Measurements from ENCODE around the gene SEZ6L. TPM values are rescaled to one million over a fixed set of nuclear protein-coding genes. Genes with fewer than 3 reads are reported as not detected.

SEZ6L gene
- total RNA-seq, 1 experiment from 2014 or later: not detected

- Histone ChIP-seq H3K27me3 (ENCODE audit: insufficient read depth, low read length) (peaks cover 48% of the 10 kb centered on the region), H3K9ac (ENCODE audit: low read length) (no peak overlapping the region), H4K20me1 (ENCODE audit: insufficient read depth) (no peaks in the 10 kb centered on the region), H3K79me2 (ENCODE audit: insufficient read depth, low read length) (no peaks in the 10 kb centered on the region), H3K4me3 (replicated peaks in 1 of 2; ENCODE audit: low read depth in 1 of 2, low read length in 2 of 2) (no peak overlapping the region), H3K4me1 (ENCODE audit: control insufficient read depth in 1 of 2, insufficient read depth in 2 of 2, low read length in 2 of 2) (no peaks in the 10 kb centered on the region), H3K9me3 (ENCODE audit: control insufficient read depth in 1 of 2, insufficient read depth in 1 of 2, low read depth in 1 of 2, low read length in 2 of 2) (no peaks in the 10 kb centered on the region), H3K36me3 (ENCODE audit: control insufficient read depth in 1 of 2, insufficient read depth in 2 of 2, low read length in 2 of 2) (no peaks in the 10 kb centered on the region), H2AFZ (ENCODE audit: low read depth, low read length, poor library complexity, severe bottlenecking) (no peak overlapping the region), H3K4me2 (ENCODE audit: low read length) (no peak overlapping the region), H3K27ac (ENCODE audit: low read depth, low read length) (no peak overlapping the region), H3K9me2 (ENCODE audit: insufficient read depth) (no peaks in the 10 kb centered on the region)
- ChIA-PET POLR2A (no interaction called here), RAD21 (ENCODE audit: low non-redundant PET in 1 of 2, low total read pairs in 2 of 2, uncharacterized antibody in 2 of 2, unreplicated experiment in 2 of 2) (no interaction called here), CTCF (no interaction called here)
- intact Hi-C loops (cut with micrococcal nuclease): no loop called here
- no peak for TF ChIP-seq POLR2AphosphoS5 (IDR thresholded peaks at IDR 0.05; ENCODE audit: low read depth, low read length)
- no peak for TF ChIP-seq EZH2phosphoT487 (IDR thresholded peaks at IDR 0.05; ENCODE audit: borderline replicate concordance)
- no peak for TF ChIP-seq REST (IDR thresholded peaks at IDR 0.05; ENCODE audit: low read depth)
- TF ChIP-seq ZFX (IDR thresholded peaks at IDR 0.05): no peak
- no peak for TF ChIP-seq EGR1 (IDR thresholded peaks at IDR 0.05; ENCODE audit: low read depth)
- no peak for TF ChIP-seq RAD21 (IDR thresholded peaks at IDR 0.05; ENCODE audit: low read depth)
- no peak for TF ChIP-seq CTCF (IDR thresholded peaks at IDR 0.05 in 2 of 3, conservative IDR thresholded peaks at IDR 0.05 in 1 of 3; ENCODE audit: borderline replicate concordance in 1 of 3, insufficient read depth in 1 of 3, low read depth in 2 of 3, low read length in 2 of 3)
- TF ChIP-seq SRF (IDR thresholded peaks at IDR 0.05; ENCODE audit: low read depth): no peak
- TF ChIP-seq SP1 (IDR thresholded peaks at IDR 0.05; ENCODE audit: low read depth): no peak
- no peak for TF ChIP-seq MAX (IDR thresholded peaks at IDR 0.05)
- TF ChIP-seq EZH2 (IDR thresholded peaks at IDR 0.05): no peak
- no peak for TF ChIP-seq CEBPB (IDR thresholded peaks at IDR 0.05; ENCODE audit: low read depth)
- no peak for TF ChIP-seq JUND (IDR thresholded peaks at IDR 0.05)
- TF ChIP-seq POLR2A (IDR thresholded peaks at IDR 0.05; ENCODE audit: borderline replicate concordance, extremely low read depth, insufficient read depth, insufficient read length): no peak
- TF ChIP-seq TCF7L2 (IDR thresholded peaks at IDR 0.05; ENCODE audit: borderline replicate concordance, extremely low read depth, insufficient read depth, insufficient read length): no peak
- no peak for TF ChIP-seq FOSL1 (IDR thresholded peaks at IDR 0.05; ENCODE audit: low read depth)
- TF ChIP-seq YY1 (IDR thresholded peaks at IDR 0.05; ENCODE audit: extremely low read depth, insufficient replicate concordance, low read depth, low read length): no peak
- no peak for TF ChIP-seq SIN3A (IDR thresholded peaks at IDR 0.05; ENCODE audit: low read depth)
- no peak for TF ChIP-seq ATF3 (IDR thresholded peaks at IDR 0.05)
- no peak for TF ChIP-seq ZBTB33 (IDR thresholded peaks at IDR 0.05; ENCODE audit: extremely low read depth, insufficient replicate concordance, low read length)
- no peak for ATAC-seq
- DNase-seq (ENCODE audit: low read depth, low spot score): no peak
- no TSS peak for BruUV-seq (replicated peaks)
These were observed 122.8 kb downstream of the SEZ6L start for GRCh38 chr22:26291940-26292666.

All from HCT116 (cell line).